A549 treated with AZD9567 at 1 μM for 4 hours (cell line): ENCODE data around the gene BANF1. TPM values are rescaled to one million over a fixed set of nuclear protein-coding genes. Genes with fewer than 3 reads are reported as not detected.

Experiments used
- total RNA-seq: library from RNA; stranded (reverse); fragments of 200-300 nt; extraction: Qiagen RNA extraction; gene quantifications from 5 replicates; pipeline ENCODE4 v1.2.3, GENCODE V29; 2022; ENCODE audit not compliant: insufficient read depth

Gene BANF1, protein sequence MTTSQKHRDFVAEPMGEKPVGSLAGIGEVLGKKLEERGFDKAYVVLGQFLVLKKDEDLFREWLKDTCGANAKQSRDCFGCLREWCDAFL
- total RNA-seq = 271 to 480 TPM (median 473 TPM) in 5 replicates

DNA sequence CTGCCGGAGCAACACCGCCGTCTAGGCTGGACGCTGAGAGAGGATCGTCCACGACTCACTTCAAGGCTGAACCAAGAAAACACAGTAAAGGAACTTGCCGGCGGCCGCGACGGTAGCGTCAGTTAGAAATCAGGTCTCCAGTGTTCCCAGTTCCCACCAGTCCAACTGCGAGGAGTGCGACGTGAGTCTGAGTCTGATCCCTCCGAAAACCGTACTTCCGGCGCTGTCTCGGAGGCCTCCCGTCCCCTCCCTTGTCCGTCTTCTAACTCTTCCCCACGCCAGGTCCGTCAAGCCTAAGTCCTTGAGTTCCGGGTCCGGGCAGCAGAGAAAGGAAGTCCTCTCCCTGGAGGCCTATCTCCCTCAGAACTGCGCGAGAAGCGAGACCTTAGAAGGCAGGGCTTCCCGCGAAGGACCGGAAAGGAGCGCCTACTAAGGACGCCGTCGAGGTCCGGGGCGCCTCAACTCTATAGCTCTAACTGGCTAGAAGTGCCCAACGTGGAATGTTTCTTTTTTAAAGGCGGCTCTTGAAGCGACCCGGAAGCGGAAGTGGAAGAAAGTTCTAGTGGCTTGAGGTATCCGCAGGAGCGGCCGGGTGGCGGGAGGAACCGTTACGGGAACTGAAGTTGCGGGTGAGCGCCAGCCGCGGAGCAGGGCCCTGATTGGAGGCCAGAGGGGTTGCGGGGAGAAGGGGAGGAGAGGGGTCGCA lies at the start of gene BANF1, which contains the start of gene EIF1AD:
TSS of gene BANF1 (plus strand) at position 562 of the 706 bp plus-strand sequence. CDS start 748 bp downstream, outside the sequence.
TSS of gene EIF1AD (minus strand) at position 216 of the 706 bp plus-strand sequence. CDS start 1,768 bp downstream, outside the sequence.

DNA sequence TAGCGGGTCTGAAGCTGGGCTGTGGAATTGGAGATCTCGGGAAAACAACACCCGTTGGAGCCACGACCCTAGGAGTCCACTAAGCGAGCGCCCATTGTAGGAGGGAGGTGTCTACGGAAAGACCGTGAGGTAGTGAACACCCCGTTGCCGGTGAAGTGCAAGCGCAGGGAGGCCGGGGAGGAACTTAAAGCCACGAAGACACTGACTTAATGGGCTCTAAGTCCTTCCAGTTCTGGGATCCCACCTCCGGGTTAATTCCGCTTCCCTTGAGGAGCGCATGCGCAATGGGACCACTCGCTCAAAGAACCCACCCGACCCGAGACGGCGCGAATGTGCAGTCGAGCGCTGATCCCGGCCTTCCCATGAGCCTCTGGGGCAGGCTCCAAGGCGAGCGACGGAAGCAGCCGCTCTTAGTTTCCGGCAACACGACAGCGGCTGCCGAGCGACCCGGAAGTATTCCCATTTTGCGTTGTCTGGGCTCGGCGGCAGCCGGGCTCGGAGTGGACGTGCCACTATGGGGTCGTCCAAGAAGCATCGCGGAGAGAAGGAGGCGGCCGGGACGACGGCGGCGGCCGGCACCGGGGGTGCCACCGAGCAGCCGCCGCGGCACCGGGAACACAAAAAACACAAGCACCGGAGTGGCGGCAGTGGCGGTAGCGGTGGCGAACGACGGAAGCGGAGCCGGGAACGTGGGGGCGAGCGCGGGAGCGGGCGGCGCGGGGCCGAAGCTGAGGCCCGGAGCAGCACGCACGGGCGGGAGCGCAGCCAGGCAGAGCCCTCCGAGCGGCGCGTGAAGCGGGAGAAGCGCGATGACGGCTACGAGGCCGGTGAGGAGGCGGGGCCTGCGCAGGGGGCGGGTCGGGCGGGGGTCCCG lies 40.8 kb upstream of the BANF1 start, which contains the start of gene SART1:
TSS of gene SART1 (plus strand) at position 468 of the 874 bp plus-strand sequence. CDS start at position 515, 47 bp downstream.

DNA sequence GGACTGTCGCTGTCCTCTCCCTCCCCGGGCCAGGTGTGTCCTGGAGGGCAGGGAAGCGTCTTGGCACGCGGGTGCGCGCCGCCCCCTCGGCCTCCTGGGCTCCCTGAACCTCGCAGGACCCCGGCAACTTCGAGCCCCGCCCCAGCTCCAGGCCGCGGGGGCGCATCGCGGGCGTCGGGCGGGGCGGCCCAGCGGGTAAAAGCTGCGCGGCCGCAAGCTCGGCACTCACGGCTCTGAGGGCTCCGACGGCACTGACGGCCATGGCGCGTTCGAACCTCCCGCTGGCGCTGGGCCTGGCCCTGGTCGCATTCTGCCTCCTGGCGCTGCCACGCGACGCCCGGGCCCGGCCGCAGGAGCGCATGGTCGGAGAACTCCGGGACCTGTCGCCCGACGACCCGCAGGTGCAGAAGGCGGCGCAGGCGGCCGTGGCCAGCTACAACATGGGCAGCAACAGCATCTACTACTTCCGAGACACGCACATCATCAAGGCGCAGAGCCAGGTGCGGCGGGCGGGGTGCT lies 9.5 kb downstream of the BANF1 start, which contains the start of gene CST6:
TSS of gene CST6 (plus strand) at position 224 of the 519 bp plus-strand sequence. CDS start at position 261, 37 bp downstream.

DNA sequence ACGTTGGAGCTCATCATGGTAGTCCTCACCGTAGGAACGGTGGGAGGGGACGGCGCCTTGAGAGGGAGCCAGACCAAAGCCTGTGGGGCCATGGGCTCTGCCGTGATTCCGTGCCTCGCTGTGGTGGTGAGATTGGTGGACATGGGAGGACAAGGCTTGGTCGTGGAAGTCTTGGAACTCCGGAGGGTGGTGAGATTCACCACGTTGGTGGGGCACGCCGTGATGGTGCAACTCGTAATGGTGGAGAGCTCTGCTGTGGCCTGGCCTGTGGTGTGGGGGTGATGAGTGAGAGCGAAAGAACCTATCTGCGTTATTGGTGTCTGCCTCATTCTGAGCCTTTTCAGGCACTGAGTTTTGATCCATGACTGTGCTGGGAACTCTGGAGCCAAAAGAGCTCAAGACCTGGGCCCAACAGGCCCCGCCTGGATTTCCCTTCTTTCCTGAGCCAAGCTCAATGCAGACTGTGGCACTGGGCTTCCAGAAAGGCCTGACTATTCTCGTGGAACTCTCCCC lies 23.8 kb downstream of the BANF1 start, which contains the start of gene CATSPER1:
TSS of gene CATSPER1 (minus strand) at position 463 of the 513 bp plus-strand sequence. CDS start at position 363, 100 bp downstream.

DNA sequence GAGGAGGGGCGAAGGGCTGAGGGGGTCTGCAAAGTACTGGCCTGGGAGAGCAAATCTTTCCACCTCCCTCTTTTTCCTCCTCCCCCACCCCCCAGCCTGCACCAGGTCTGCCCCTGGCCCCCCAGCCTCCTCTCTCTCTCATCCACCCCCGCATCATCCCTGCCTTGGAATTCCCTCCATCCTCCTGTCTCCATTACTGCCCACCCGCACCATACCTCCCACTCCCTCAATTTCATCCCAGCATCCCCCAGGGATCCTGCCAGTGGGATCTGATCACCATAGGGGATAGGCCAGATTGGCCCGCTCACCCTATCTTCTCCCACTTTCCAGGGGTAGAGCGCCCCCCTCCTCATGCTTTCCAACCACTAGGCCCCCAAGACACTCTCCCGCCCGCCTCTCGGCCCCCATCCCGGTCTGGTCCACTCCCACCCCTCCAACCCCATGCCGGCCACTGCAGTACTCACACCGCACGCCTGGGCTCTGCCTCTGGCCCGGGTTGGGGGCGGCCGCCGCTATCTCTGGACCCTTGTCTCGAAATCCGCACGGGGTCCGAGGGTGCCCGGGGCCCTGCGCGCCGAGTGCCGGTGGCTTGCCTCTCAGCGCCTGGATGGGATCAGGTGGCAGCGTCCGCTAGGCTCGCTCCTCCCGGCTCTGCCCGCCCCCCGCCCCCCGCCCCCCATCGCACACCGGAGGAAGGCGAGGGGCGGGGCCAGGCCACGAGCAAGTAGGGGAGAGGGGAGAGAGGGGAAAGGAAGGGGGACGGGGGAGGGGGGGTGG lies 46.4 kb downstream of the BANF1 start, which contains the start of gene GAL3ST3:
TSS of gene GAL3ST3 (minus strand) at position 615 of the 777 bp plus-strand sequence. CDS start 3,746 bp downstream, outside the sequence.

DNA sequence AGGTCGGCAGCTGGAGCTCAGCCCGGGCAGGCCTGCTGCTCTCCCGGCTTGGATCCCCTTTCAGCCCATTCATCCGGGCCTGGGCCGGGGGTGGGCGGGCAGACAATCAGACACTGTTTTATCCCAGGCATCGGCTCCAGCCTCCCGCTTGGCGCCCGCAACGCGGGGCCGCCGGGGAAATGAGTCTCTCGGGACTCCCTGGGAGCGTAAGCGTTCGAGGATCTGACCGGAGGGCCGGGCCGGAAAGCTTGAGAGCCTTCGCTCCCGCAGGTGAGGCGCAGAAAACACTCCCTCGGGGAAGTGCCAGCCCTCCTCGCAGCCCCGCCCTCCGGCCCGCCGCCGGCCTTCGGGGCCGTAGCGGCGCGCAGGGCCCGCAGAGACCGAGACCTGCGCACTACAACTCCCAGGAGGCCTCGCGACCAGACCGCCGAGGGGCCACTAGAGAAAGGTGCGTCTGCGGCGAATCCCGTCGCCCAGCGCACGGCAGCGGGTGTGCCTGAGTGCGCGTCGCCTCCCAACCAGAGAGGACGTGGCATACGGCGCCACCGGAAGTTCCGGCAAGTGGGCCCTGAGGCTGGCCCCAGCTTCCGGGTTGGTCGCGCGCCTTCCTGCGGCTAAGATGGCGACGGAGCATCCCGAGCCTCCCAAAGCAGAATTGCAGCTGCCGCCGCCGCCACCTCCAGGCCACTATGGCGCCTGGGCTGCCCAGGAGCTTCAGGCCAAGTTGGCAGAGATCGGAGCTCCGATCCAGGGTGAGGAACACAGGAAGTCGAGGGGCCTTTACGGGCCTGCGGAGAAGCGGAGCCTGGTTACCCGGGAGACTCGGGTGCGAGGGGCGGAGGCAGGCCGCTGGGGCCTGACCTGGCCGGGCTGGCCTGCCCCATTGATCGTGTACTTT lies 49.7 kb downstream of the BANF1 start, which contains the start of gene SF3B2:
TSS of gene SF3B2 (plus strand) at position 599 of the 898 bp plus-strand sequence. CDS start at position 620, 21 bp downstream.

Other genes with a start within 250 kb of the BANF1 start
- 6.6 to 12.9 TPM (median 11.5 TPM) in 5 replicates for gene AP5B1, start 221.5 kb upstream of the BANF1 start, total RNA-seq
- gene OVOL1, start 215.4 kb upstream of the BANF1 start, total RNA-seq = 0.05 to 0.09 TPM (median 0.09 TPM) in 4 of 5 replicates, not detected in the other
- gene SNX32, start 168.5 kb upstream of the BANF1 start, total RNA-seq = 0.08 to 0.10 TPM (median 0.10 TPM) in 3 of 5 replicates, not detected in the others
- 2,195 to 2,429 TPM (median 2,317 TPM) in 5 replicates for gene CFL1, start 144.3 kb upstream of the BANF1 start, total RNA-seq
- gene MUS81, start 142.1 kb upstream of the BANF1 start, total RNA-seq = 18.2 to 33.2 TPM (median 29.7 TPM) in 5 replicates
- gene EFEMP2, start 129.7 kb upstream of the BANF1 start, total RNA-seq = 0.54 to 1.7 TPM (median 1.3 TPM) in 4 of 5 replicates, not detected in the other
- 0.09 TPM in 3 of 5 replicates, not detected in the others for gene CTSW, start 122.7 kb upstream of the BANF1 start, total RNA-seq
- 84.8 to 112 TPM (median 86.9 TPM) in 5 replicates for gene FIBP, start 114.0 kb upstream of the BANF1 start, total RNA-seq
- 28.3 to 53.4 TPM (median 46.1 TPM) in 5 replicates for gene CCDC85B, start 111.8 kb upstream of the BANF1 start, total RNA-seq
- gene FOSL1, start 102.1 kb upstream of the BANF1 start, total RNA-seq = 119 to 205 TPM (median 139 TPM) in 5 replicates
- gene C11orf68, start 83.4 kb upstream of the BANF1 start, total RNA-seq = 34.9 to 51.5 TPM (median 45.0 TPM) in 5 replicates
- gene DRAP1, start 83.1 kb upstream of the BANF1 start, total RNA-seq = 129 to 249 TPM (median 206 TPM) in 5 replicates
- 0.25 TPM in 1 of 5 replicates, not detected in the others for gene TSGA10IP, start 57.0 kb upstream of the BANF1 start, total RNA-seq
- 45.1 to 62.7 TPM (median 60.4 TPM) in 5 replicates for gene SART1, start 40.8 kb upstream of the BANF1 start, total RNA-seq
- gene EIF1AD, start 346 bp upstream of the BANF1 start, total RNA-seq = 38.4 to 48.6 TPM (median 42.4 TPM) in 5 replicates
- gene CST6, start 9.5 kb downstream of the BANF1 start, total RNA-seq = not detected in 5 replicates
- gene CATSPER1, start 24.0 kb downstream of the BANF1 start, total RNA-seq = 0.71 to 1.2 TPM (median 1.1 TPM) in 4 of 5 replicates, not detected in the other
- gene GAL3ST3, start 46.7 kb downstream of the BANF1 start, total RNA-seq = not detected in 5 replicates
- 161 to 190 TPM (median 171 TPM) in 5 replicates for gene SF3B2, start 49.9 kb downstream of the BANF1 start, total RNA-seq
- 61.1 to 87.1 TPM (median 78.1 TPM) in 5 replicates for gene PACS1, start 67.8 kb downstream of the BANF1 start, total RNA-seq